Smooth muscle cell (in vitro differentiated cells): ENCODE results near the gene TMEM238. TPM values are rescaled to one million over a fixed set of nuclear protein-coding genes. Genes with fewer than 3 reads are reported as not detected.
A peak's percentile ranks its signal among the peaks of the same experiment; 100 is the strongest.

Experiments used
- DNase-seq: peaks from one replicate; lab custom pipeline; 2025; ENCODE audit not compliant: unreplicated experiment; lab: John Stamatoyannopoulos, UW
- H2AFZ ChIP-seq: fragments of 200-600 bp; sonication (generic); 2 replicates; pipeline ENCODE4 v1.6.0; 2016; ENCODE audit warnings: antibody characterized with exemption, low read depth, mild to moderate bottlenecking
- H3F3A ChIP-seq: fragments of 200-600 bp; sonication (generic); 2 replicates; pipeline ENCODE4 v1.6.0; 2017; ENCODE audit warnings: antibody characterized with exemption, low read depth
- H3K27ac ChIP-seq: fragments of 200-600 bp; sonication (generic); 2 replicates; pipeline ENCODE4 v1.5.1; 2016; ENCODE audit warnings: low read depth, mild to moderate bottlenecking
- H3K27me3 ChIP-seq: fragments of 200-600 bp; sonication (generic); 2 replicates; pipeline ENCODE4 v1.6.1; 2016; ENCODE audit warnings: low read depth, mild to moderate bottlenecking
- H3K36me3 ChIP-seq: fragments of 200-600 bp; sonication (generic); 2 replicates; pipeline ENCODE4 v1.5.1; 2016; ENCODE audit warnings: low read depth
- H3K4me1 ChIP-seq: fragments of 200-600 bp; sonication (generic); 2 replicates; pipeline ENCODE4 v1.5.1; 2016; ENCODE audit warnings: low read depth
- H3K4me2 ChIP-seq: fragments of 200-600 bp; sonication (generic); 2 replicates; pipeline ENCODE4 v1.6.0; 2016; ENCODE audit warnings: mild to moderate bottlenecking
- H3K4me3 ChIP-seq: fragments of 200-600 bp; sonication (generic); 2 replicates; pipeline ENCODE4 v1.5.1; 2016; ENCODE audit warnings: mild to moderate bottlenecking
- H3K79me2 ChIP-seq: fragments of 200-600 bp; sonication (generic); 2 replicates; pipeline ENCODE4 v1.6.0; 2016; ENCODE audit warnings: low read depth, mild to moderate bottlenecking
- H3K9ac ChIP-seq: fragments of 200-600 bp; sonication (generic); 2 replicates; pipeline ENCODE4 v1.6.0; 2016; ENCODE audit warnings: low read depth
- H3K9me3 ChIP-seq: fragments of 200-600 bp; sonication (generic); replicated peaks from 2 replicates; pipeline ENCODE4 v1.5.1; 2016; ENCODE audit warnings: low read depth
- H4K20me1 ChIP-seq: fragments of 200-600 bp; sonication (generic); 2 replicates; pipeline ENCODE4 v1.6.0; 2016; ENCODE audit warnings: low read depth
- WGBS: methylation state at CpG from one replicate; pipeline ENCODE4 v1.1.7; 2016; ENCODE audit warnings: low lambda C conversion rate; 5-methylcytosine and 5-hydroxymethylcytosine counted together
- polyA plus RNA-seq: library from polyadenylated mRNA; unstranded; fragments of >200 nt; fragmentation: Nextera tagmentation; extraction: Ambion mirVana; gene quantifications from 2 replicates; pipeline ENCODE4 v1.2.1, GENCODE V29; 2016
- total RNA-seq: library from RNA; depleted of rRNA; stranded (reverse); fragments of >200 nt; gene quantifications from 2 replicates; pipeline ENCODE4 v1.2.3, GENCODE V29; 2014
- TF ChIP-seq, protein P1 (sequence below): fragments of 200-600 bp; sonication (generic); IDR thresholded peaks from 2 replicates; pipeline ENCODE4 v1.5.1; 2017; ENCODE audit warnings: borderline replicate concordance, mild to moderate bottlenecking, antibody characterized with exemption; ENCODE audit not compliant: insufficient read depth, poor library complexity, severe bottlenecking

Gene TMEM238
- total and polyA plus RNA-seq, 2 experiments from 2014 or later, result 2.6 to 3.3 TPM

- no peaks in the 10 kb centered on the region for H3K36me3 ChIP-seq
- no peak within 1 kb of the TSS for H3K27ac ChIP-seq
- no peaks in the 10 kb centered on the region for H3K27me3 ChIP-seq
- DNase-seq, result no peak
- peak within 1 kb of the TSS; percentile 66 for H3K4me2 ChIP-seq
- no peak within 1 kb of the TSS for H2AFZ ChIP-seq
- no peaks in the 10 kb centered on the region for H3K79me2 ChIP-seq
- H3K9me3 ChIP-seq, result no peaks in the 10 kb centered on the region
- peaks cover under 1% of the 10 kb centered on the region for H3F3A ChIP-seq
- TF ChIP-seq, protein P1, sequence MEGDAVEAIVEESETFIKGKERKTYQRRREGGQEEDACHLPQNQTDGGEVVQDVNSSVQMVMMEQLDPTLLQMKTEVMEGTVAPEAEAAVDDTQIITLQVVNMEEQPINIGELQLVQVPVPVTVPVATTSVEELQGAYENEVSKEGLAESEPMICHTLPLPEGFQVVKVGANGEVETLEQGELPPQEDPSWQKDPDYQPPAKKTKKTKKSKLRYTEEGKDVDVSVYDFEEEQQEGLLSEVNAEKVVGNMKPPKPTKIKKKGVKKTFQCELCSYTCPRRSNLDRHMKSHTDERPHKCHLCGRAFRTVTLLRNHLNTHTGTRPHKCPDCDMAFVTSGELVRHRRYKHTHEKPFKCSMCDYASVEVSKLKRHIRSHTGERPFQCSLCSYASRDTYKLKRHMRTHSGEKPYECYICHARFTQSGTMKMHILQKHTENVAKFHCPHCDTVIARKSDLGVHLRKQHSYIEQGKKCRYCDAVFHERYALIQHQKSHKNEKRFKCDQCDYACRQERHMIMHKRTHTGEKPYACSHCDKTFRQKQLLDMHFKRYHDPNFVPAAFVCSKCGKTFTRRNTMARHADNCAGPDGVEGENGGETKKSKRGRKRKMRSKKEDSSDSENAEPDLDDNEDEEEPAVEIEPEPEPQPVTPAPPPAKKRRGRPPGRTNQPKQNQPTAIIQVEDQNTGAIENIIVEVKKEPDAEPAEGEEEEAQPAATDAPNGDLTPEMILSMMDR, result no peak
- no peaks in the 10 kb centered on the region for H4K20me1 ChIP-seq
- WGBS, result 63% methylated on average over 20 of the region's 21 CpGs
- H3K4me1 ChIP-seq, result peaks cover 37% of the 10 kb centered on the region
- H3K4me3 ChIP-seq, result no peak within 1 kb of the TSS
- H3K9ac ChIP-seq, result no peak within 1 kb of the TSS
Observed at GRCh38 chr19:55376241-55376933, 7.7 kb downstream of the TMEM238 start, which contains the start of gene TMEM190. Gene TMEM190 (plus strand): TSS chr19:55376826. CDS start chr19:55376854, 28 bp downstream.

- H3F3A ChIP-seq, result peaks cover 9% of the 10 kb centered on the region
- 8% methylated on average over 21 of the region's 31 CpGs for WGBS
- peak overlapping the region; percentile 12 for H3K4me3 ChIP-seq
- DNase-seq, result no peak
- TF ChIP-seq, protein P1, result no peak
- peaks cover 37% of the 10 kb centered on the region for H3K4me1 ChIP-seq
- H3K36me3 ChIP-seq, result no peaks in the 10 kb centered on the region
- H3K4me2 ChIP-seq, result peak overlapping the region; percentile 76
- no peaks in the 10 kb centered on the region for H3K27me3 ChIP-seq
- H3K79me2 ChIP-seq, result peaks cover 4% of the 10 kb centered on the region
- no peak overlapping the region for H2AFZ ChIP-seq
- H3K9ac ChIP-seq, result peak overlapping the region; percentile 83
- no peaks in the 10 kb centered on the region for H4K20me1 ChIP-seq
- peak overlapping the region; percentile 97 for H3K27ac ChIP-seq
- no peaks in the 10 kb centered on the region for H3K9me3 ChIP-seq
Observed at GRCh38 chr19:55373993-55374757, 9.9 kb downstream of the TMEM238 start.

DNA sequence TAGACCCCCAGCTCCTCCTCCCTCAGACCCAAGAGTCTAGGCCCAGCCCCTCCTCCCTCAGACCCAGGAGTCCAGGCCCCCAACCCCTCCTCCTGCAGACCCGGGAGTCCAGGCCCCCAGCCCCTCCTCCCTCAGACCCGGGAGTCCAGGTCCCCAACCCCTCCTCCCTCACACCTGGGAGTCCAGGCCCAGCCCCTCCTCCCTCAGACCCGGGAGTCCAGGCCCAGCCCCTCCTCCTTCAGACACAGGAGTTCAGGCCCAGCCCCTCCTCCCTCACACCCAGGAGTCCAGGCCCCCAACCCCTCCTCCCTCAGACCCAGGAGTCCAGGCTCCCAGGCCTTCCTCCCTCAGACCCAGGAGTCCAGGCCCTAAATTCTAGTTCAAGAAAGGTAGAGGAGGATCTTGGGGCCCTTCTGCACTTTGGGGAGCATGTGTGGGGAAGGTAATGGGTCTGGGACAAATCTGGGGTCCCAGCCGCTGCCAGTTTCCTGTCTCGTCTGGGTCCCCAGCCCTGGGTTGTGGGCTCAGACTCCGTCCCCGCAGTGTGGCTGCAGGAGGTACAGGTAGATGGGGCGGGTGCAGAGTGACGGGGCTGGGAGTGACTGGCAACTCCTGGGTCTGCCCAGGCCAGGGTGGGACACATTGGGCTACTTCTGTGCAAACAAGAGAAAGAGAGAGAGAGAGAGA is 10.6 kb downstream of the TMEM238 start:
- peaks cover 6% of the 10 kb centered on the region for H4K20me1 ChIP-seq
- H3K27ac ChIP-seq, result peak overlapping the region; percentile 97
- H3K4me2 ChIP-seq, result peak overlapping the region; percentile 76
- no peaks in the 10 kb centered on the region for H3K9me3 ChIP-seq
- H3K79me2 ChIP-seq, result peaks cover 4% of the 10 kb centered on the region
- TF ChIP-seq, protein P1, result no peak
- no peak overlapping the region for H3K4me3 ChIP-seq
- H2AFZ ChIP-seq, result no peak overlapping the region
- 52% methylated on average over 7 of the region's 9 CpGs for WGBS
- peaks cover 14% of the 10 kb centered on the region for H3F3A ChIP-seq
- peaks cover 42% of the 10 kb centered on the region for H3K4me1 ChIP-seq
- H3K36me3 ChIP-seq, result no peaks in the 10 kb centered on the region
- no peak for DNase-seq
- H3K9ac ChIP-seq, result peak overlapping the region; percentile 83
- no peaks in the 10 kb centered on the region for H3K27me3 ChIP-seq
